ENCODE data around the gene ARHGEF7. TPM values are rescaled to one million over a fixed set of nuclear protein-coding genes. Genes with fewer than 3 reads are reported as not detected.
A peak's percentile ranks its signal among the peaks of the same experiment; 100 is the strongest.

ARHGEF7 gene
- total and polyA plus RNA-seq, 2 experiments from 2014 or later, result 23.6 to 58.9 TPM

GRCh38 chr13:111295886-111296285 lies 180.8 kb downstream of the ARHGEF7 start:
- ATAC-seq, result no peak
- TF ChIP-seq JUNB (IDR thresholded peaks at IDR 0.05; ENCODE audit: unreplicated experiment), result no peak
- TF ChIP-seq CREB1 (CRISPR knock-in tag; IDR thresholded peaks at IDR 0.05; ENCODE audit: low read depth), result no peak
- no peak for TF ChIP-seq NANOG (IDR thresholded peaks at IDR 0.05; ENCODE audit: borderline replicate concordance)
- TF ChIP-seq ZNF462 (CRISPR knock-in tag; IDR thresholded peaks at IDR 0.05), result no peak
- TF ChIP-seq ZNF331 (CRISPR knock-in tag; IDR thresholded peaks at IDR 0.05; ENCODE audit: low read depth), result no peak
- TF ChIP-seq ETS1 (IDR thresholded peaks at IDR 0.05), result no peak
- TF ChIP-seq STAT1 (IDR thresholded peaks at IDR 0.05; ENCODE audit: unreplicated experiment), result no peak
- no peak for TF ChIP-seq EZH2 (IDR thresholded peaks at IDR 0.05; ENCODE audit: low read depth, unreplicated experiment)
- TF ChIP-seq EZH2phosphoT487 (IDR thresholded peaks at IDR 0.05; ENCODE audit: unreplicated experiment), result no peak
- TF ChIP-seq REST (IDR thresholded peaks at IDR 0.05; ENCODE audit: unreplicated experiment), result no peak
- TF ChIP-seq ZNF114 (CRISPR knock-in tag; IDR thresholded peaks at IDR 0.05), result no peak
- TF ChIP-seq CTCF (conservative IDR thresholded peaks at IDR 0.05; ENCODE audit: low read depth in 2 of 2), result no peak
- TF ChIP-seq POLR2AphosphoS5 (IDR thresholded peaks at IDR 0.05; ENCODE audit: low read depth), result no peak
- H3K9me3 Mint-ChIP-seq, result no peaks in the 10 kb centered on the region

More at GRCh38 chr13:111295886-111296285, 180.8 kb downstream of the ARHGEF7 start:
- Histone ChIP-seq H3K4me1 (ENCODE audit: insufficient read depth) (no peaks in the 10 kb centered on the region), H3K27me3 (ENCODE audit: insufficient read depth) (no peaks in the 10 kb centered on the region), H3K36me3 (ENCODE audit: insufficient read depth) (no peaks in the 10 kb centered on the region), H3K79me2 (replicated peaks; ENCODE audit: insufficient read depth) (no peaks in the 10 kb centered on the region; the same call in 1 of the 2 replicates), H4K20me1 (replicated peaks; ENCODE audit: insufficient read depth) (peaks cover 3% of the 10 kb centered on the region; the same call in 1 of the 2 replicates), H2AFZ (no peak overlapping the region), H3F3A (replicated peaks; ENCODE audit: low read depth) (no peaks in the 10 kb centered on the region), H3K4me2 (no peak overlapping the region), H3K4me3 (no peak overlapping the region), H3K9me2 (ENCODE audit: insufficient read depth) (no peaks in the 10 kb centered on the region), H3K27ac (ENCODE audit: low read depth) (no peak overlapping the region)
- no peak for DNase-seq (ENCODE audit: low spot score)
- Mint-ChIP-seq H3K27ac (0 out of 2 replicates have a peak overlapping the region, but pooled peaks have one; percentile 6), H3K27me3 (ENCODE audit: insufficient read depth, low read depth, poor library complexity) (peaks cover 2% of the 10 kb centered on the region), H3K4me3 (no peak overlapping the region), H3K36me3 (ENCODE audit: low read depth) (peaks cover 8% of the 10 kb centered on the region; the same call in 2 of the 3 replicates), H3K4me1 (no peaks in the 10 kb centered on the region)

All from GM23338 (cell line).